Aorta (tissue), 5 donors: ENCODE data around the gene PCBP4. TPM values are rescaled to one million over a fixed set of nuclear protein-coding genes. Genes with fewer than 3 reads are reported as not detected.

Source experiments
- ATAC-seq: fragments of 200-7000 bp; cut with Tn5 transposase; one replicate; pipeline ENCODE4 v1.9.1; 2022; ENCODE audit warnings: moderate library complexity; ENCODE audit not compliant: low FRiP score
- DNase-seq, 2 donors: peaks; one replicate each; pipeline ENCODE4 v3.0.0-alpha.2; 2020
- H3K27ac ChIP-seq, 2 donors: one replicate each; pipeline ENCODE4 v1.5.1; 2013; ENCODE audit warnings: low read length in 2 of 2, mild to moderate bottlenecking in 2 of 2, moderate library complexity in 2 of 2, control low read depth in 1 of 2, inconsistent platforms in 1 of 2, low read depth in 1 of 2
- H3K27me3 ChIP-seq, 2 donors: one replicate each; pipeline ENCODE4 v1.6.1; 2013; ENCODE audit warnings: control low read depth in 1 of 2, low read length in 1 of 2, mild to moderate bottlenecking in 1 of 2, moderate library complexity in 1 of 2; ENCODE audit not compliant: insufficient read depth in 2 of 2, control insufficient read depth in 1 of 2
- H3K36me3 ChIP-seq, 2 donors: one replicate each; pipeline ENCODE4 v1.6.1; 2013; ENCODE audit warnings: control low read depth in 1 of 2, low read length in 1 of 2, mild to moderate bottlenecking in 1 of 2; ENCODE audit not compliant: insufficient read depth in 2 of 2, control insufficient read depth in 1 of 2
- H3K4me1 ChIP-seq, 2 donors: one replicate each; pipeline ENCODE4 v1.6.1; 2013; ENCODE audit warnings: low read length in 2 of 2, control low read depth in 1 of 2, mild to moderate bottlenecking in 1 of 2, moderate library complexity in 1 of 2; ENCODE audit not compliant: insufficient read depth in 2 of 2, control insufficient read depth in 1 of 2
- H3K4me3 ChIP-seq, 2 donors: one replicate each; pipeline ENCODE4 v1.5.1; 2013; ENCODE audit warnings: low read length in 2 of 2, control low read depth in 1 of 2, mild to moderate bottlenecking in 1 of 2
- H3K9me3 ChIP-seq: one replicate; pipeline ENCODE4 v1.6.1; 2013; ENCODE audit warnings: mild to moderate bottlenecking, low read length; ENCODE audit not compliant: control insufficient read depth
- WGBS, 2 donors: extraction: QIAGEN DNeasy Blood & Tissue Kit; methylation state at CpG; one replicate each; pipeline ENCODE4 v1.1.7; 2013; 5-methylcytosine and 5-hydroxymethylcytosine counted together
- intact Hi-C, 2 donors: fragments of 100-400 bp; cut with DNase I; formaldehyde crosslinking; loops; one replicate each; pipeline versions ENCODE4 v1.14.2 to v1.15.0; 2022
- long read RNA-seq, 2 donors: library from polyadenylated mRNA; unstranded; transcript quantifications; one replicate each; pipeline ENCODE4 v2.0.0, GENCODE V29; 2020 to 2021
- polyA plus RNA-seq, 2 donors: library from polyadenylated mRNA; stranded (reverse); fragments of 200-250 nt; gene quantifications; one replicate each; pipeline ENCODE4 v1.2.3, GENCODE V29; 2013
- total RNA-seq, 2 donors: library from RNA; stranded (reverse); fragmentation: NEBNext Ultra II Directional; extraction: Animal tissue kit (Norgen Biotek cat#: 25700); gene quantifications; one replicate each; pipeline ENCODE4 v1.2.1, GENCODE V29; 2021
- donor health status: healthy with polysubstance abuse.
- donor health status: Bipolar disorder and iron deficiency.
- donor health status: DM: no; HTN: no; CAD: no.
- donor health status: DM: no; HTN: no; CAD: no.
- donor health status: DM: yes; HTN: yes; CAD: no.

Gene PCBP4
- 10 to 100 TPM; 58.1 to 63.7 TPM for total RNA-seq
- polyA plus RNA-seq, result 100 to 1,000 TPM in 1 of 2 donors, 10 to 100 TPM in 1; 29.4 to 124 TPM
- long read RNA-seq, donor 1, transcript PCBP4-202 (13 exons, 2,015 nt), result major isoform, 35 of 125 reads
- long read RNA-seq, donor 1, partial matches to known transcripts, result 11 of 125 reads
- long read RNA-seq, donor 1, other reads (novel, unspliced or antisense), result 77 of 125 reads
- long read RNA-seq, donor 2, transcript PCBP4-202 (13 exons, 2,015 nt), result major isoform, 14 of 60 reads
- long read RNA-seq, donor 2, partial matches to known transcripts, result 6 of 60 reads
- long read RNA-seq, donor 2, other reads (novel, unspliced or antisense), result 36 of 60 reads

DNA sequence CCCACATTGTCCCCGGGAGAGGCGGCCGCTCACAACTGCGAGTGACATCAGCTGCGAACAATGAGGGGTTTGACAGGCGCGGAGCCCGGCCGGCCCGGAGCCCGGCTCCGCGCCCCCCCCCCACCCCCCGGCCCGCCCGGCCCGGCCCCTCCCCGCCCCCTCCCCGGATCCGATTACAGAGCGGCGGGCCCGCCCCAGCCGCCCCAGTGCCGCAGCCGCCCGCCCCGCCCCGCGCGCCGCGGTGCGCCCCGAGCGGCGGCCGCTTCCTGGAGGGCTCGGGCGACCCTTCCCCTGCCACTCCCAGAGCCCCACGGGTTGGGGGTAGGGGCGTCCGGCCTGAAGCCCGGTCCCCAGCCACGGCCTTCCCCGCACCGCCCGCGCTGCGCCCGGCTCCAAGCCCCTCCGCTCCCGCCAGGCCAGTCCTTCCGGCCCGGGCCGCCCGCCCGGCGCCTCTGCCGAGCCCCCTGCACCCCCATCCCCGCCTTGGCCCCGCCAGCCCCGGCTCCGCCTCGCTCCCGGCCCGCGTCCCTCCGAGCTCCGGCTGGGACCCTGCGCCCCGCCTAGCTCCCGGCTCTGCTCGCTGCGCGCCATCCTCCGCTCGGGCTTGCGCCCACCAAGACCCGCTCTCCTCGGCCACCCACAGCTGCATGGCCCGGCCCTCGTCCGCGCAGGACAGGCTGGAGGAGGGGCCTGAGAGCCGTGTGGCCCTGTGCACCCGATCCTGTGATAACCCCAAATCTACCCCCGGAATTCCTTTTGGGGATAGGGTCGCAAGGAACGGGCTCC is at the start of gene PCBP4:
TSS of gene PCBP4 (minus strand) at position 71 of the 786 bp plus-strand sequence. CDS start 6,214 bp downstream, outside the sequence.
- 0 to 1% methylated on average over 51 to 90 of the region's 90 CpGs for WGBS, 2 donors
- H3K9me3 ChIP-seq, result no peaks in the 10 kb centered on the region
- no peaks in the 10 kb centered on the region for H3K36me3 ChIP-seq
- intact Hi-C loops, result no loop called here
- no peaks in the 10 kb centered on the region for H3K27me3 ChIP-seq
- H3K4me1 ChIP-seq, result peaks cover 0 to 2% of the 10 kb centered on the region in 2 donors
- H3K4me3 ChIP-seq, result peak within 1 kb of the TSS; percentile 59 to 88
- peak within 1 kb of the TSS; percentile 62 to 83 for H3K27ac ChIP-seq
- ATAC-seq (peak; percentile 65), DNase-seq (peak; percentile 76 to 90)

DNA sequence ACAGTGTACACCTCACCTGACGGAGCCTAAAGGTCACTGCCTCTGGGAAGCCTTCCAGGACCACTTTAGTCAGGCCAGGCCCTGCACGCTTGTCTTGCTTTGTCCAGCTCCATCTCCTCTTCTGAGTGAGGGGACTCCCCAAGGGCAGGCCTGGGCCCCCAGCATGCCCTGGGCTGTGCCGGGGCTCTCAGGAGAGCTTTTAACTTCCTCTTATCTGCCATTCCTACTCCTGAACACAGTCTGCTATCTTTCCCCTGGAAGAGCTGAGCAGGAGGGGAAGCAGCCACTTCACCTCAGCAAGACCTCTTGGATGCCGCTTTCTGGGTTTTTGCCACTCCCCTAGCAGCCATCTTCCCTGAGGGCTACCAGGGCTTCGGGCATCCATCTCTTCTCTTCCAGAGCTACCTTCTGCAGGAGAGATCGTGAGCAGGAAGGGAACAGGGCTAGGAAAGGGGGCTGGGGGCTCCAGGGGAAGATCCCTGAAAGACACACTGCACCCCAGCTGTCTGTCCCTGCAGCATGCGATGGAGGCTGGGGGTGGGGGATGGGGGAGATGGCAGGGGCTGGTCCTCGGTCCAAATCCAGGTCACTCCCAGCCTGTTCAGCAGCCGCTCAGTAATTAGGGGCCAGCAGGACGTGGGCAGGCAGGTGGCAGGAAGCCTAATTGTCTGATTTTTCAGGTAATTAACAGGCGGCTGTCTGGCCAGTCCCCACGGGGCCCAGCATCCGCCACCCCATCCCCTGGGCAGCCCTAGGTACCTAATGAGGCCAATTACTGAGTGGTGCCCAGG is 48.4 kb upstream of the PCBP4 start:
- no peak for ATAC-seq
- Histone ChIP-seq H3K36me3 (no peaks in the 10 kb centered on the region), H3K27me3 (no peaks in the 10 kb centered on the region), H3K9me3 (no peaks in the 10 kb centered on the region), H3K4me3 (no peak overlapping the region), H3K27ac (no peak overlapping the region), H3K4me1 (no peaks in the 10 kb centered on the region)
- intact Hi-C loops, result loop anchor here in 1 of 2 donors (5.0 kb wide), 1 partner anchor 37 kb away; no protein-coding TSS in a partner anchor
- no peak for DNase-seq
- WGBS, 2 donors, result 95 to 97% methylated on average over 13 of the region's 13 CpGs

DNA sequence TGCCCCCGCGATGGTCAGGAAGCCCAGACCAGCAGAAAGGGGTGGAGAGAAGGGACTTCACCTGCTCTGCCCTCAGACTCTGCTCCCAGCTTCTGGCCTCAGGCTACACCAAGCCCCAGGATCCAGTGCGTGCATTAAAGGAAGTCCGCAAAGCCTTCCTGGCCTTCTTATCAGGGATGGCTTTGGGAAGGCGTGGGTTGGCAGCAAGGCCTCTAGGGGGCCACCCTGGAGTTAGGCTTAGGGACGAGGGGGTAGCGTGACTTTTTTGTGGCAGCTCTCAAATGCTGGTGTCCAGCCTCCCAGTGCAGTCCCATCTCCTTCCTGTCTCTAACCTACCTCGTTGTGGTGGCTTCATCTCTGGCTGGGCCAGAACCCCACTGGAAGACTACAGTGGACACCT is 47.4 kb upstream of the PCBP4 start:
- ATAC-seq, result no peak
- Histone ChIP-seq H3K27ac (no peak overlapping the region), H3K4me1 (no peaks in the 10 kb centered on the region), H3K9me3 (no peaks in the 10 kb centered on the region), H3K4me3 (no peak overlapping the region), H3K27me3 (no peaks in the 10 kb centered on the region), H3K36me3 (no peaks in the 10 kb centered on the region)
- intact Hi-C loops, result loop anchor here in 1 of 2 donors (5.0 kb wide), 1 partner anchor 38 kb away; no protein-coding TSS in a partner anchor
- WGBS, 2 donors, result 82 to 87% methylated on average over 8 of the region's 8 CpGs
- no peak for DNase-seq

DNA sequence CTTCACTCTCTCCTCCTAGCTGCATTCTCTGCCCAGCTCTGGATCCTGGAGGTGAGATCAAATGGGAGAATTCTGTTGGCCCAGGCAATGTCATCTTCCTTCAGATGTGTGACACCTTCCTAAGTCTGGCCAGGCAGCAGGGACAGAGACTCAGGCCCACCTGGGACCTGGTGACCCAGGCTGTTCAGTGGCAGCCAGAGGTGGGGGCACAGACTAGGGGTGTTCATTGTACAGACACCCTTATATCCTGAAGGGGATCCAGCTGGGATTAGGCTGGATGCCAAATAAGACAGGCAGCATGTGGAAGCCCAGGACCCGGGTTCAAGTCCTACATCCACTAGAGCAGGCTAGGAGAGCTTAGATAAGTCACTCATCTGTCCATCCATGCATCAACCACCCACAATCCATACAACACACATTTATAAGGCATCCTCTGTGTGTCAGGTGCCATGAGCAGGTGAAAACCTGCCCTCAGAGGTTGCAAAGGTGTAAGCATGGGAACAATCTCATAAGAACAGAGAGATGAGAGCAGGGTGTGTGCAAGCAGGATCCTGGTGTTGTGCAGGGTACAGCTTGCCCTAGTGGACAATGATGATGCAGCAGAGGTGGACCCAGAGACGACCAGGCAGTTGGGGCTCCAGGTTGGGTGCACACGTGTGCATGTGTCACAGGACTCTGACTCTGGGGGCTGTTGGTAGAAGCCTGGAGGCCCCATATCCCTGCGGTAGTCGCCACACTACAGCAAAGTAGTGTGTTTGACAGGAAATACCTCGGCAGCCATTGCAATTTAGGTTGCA is 46.7 kb upstream of the PCBP4 start:
- WGBS, 2 donors, result 83 to 90% methylated on average over 6 of the region's 6 CpGs
- Histone ChIP-seq H3K4me1 (no peaks in the 10 kb centered on the region), H3K4me3 (no peak overlapping the region)

DNA sequence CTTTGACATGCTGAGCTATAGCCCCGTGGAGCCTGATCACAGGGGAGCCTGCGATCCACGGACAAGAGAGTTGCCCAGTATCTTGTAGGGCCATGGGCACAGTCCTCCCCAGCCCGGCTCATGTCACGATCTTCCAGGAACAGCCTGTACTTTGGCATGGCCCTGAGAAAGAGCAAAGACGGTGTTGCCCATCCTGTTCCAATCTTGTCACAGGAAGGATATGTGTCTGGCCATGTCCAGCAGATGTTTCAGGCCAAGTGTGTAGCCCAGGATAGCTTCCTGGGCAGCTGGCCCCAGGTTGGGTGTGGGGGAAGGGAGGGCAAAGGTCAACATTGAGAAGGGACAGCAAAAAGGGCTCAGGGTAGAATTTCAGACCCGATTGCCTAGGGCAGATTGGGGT is 45.4 kb upstream of the PCBP4 start:
- no peaks in the 10 kb centered on the region for H3K4me1 ChIP-seq
- DNase-seq, result no peak
- no peak for ATAC-seq
- WGBS, 2 donors, result 68 to 80% methylated on average over 7 of the region's 7 CpGs
- no peaks in the 10 kb centered on the region for H3K9me3 ChIP-seq
- no peaks in the 10 kb centered on the region for H3K27me3 ChIP-seq
- intact Hi-C loops, result no loop called here
- H3K36me3 ChIP-seq, result no peaks in the 10 kb centered on the region
- no peak overlapping the region for H3K27ac ChIP-seq
- no peak overlapping the region for H3K4me3 ChIP-seq

More for the DNA sequence above, 46.7 kb upstream of the PCBP4 start:
- ATAC-seq, result no peak
- DNase-seq, result no peak
- Histone ChIP-seq H3K27ac (no peak overlapping the region), H3K9me3 (no peaks in the 10 kb centered on the region), H3K27me3 (no peaks in the 10 kb centered on the region), H3K36me3 (no peaks in the 10 kb centered on the region)
- intact Hi-C loops, result no loop called here

DNA sequence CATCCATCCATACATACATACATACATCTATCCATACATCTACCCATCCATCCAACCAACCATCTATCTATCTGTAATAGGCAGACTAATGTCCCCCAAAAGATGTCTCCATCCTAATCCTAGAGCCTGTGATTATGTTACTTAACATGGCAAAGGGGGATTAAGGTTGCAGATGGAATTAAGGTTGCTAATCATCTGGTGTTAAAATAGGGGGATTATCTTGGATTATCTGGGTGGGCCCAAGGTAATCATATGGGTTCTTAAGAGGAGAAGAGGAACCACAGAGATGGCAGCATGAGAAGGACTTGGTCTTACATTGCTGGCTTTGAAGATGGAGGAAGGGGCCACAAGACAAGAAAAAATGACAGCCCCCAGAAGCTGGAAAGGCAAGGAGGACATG is 43.2 kb upstream of the PCBP4 start:
- Histone ChIP-seq H3K4me1 (no peaks in the 10 kb centered on the region), H3K9me3 (no peaks in the 10 kb centered on the region), H3K27ac (no peak overlapping the region), H3K36me3 (no peaks in the 10 kb centered on the region), H3K4me3 (no peak overlapping the region), H3K27me3 (no peaks in the 10 kb centered on the region)
- intact Hi-C loops, result no loop called here
- ATAC-seq (no peak), DNase-seq (no peak)

DNA sequence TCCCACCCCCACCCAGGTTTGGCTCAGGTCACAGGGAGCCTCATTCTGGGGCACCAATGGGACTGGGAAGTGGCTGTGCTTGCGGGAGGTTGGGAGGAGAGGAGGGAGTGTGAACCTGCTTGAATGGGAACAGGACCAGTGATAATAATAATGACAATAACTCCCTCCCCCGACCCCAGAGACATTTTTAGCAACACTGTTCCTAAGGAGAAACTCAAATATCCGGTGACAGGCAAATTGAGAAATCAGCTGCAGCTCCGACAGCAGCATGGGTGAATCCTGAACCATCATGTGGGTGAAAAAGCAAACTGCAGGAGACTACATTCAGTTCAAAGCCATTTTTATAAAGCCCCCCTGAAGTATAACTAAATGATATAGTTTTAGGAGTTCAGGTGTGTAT is 40.0 kb upstream of the PCBP4 start:
- Histone ChIP-seq H3K36me3 (no peaks in the 10 kb centered on the region), H3K4me3 (no peak overlapping the region), H3K27ac (no peak overlapping the region), H3K9me3 (no peaks in the 10 kb centered on the region), H3K27me3 (no peaks in the 10 kb centered on the region), H3K4me1 (no peaks in the 10 kb centered on the region)
- no peak for ATAC-seq
- 41 to 74% methylated on average over 4 of the region's 4 CpGs for WGBS, 2 donors
- DNase-seq, result no peak
- intact Hi-C loops, result loop anchor here in 1 of 2 donors (10.0 kb wide), 1 partner anchor 338 kb away; no protein-coding TSS in a partner anchor

DNA sequence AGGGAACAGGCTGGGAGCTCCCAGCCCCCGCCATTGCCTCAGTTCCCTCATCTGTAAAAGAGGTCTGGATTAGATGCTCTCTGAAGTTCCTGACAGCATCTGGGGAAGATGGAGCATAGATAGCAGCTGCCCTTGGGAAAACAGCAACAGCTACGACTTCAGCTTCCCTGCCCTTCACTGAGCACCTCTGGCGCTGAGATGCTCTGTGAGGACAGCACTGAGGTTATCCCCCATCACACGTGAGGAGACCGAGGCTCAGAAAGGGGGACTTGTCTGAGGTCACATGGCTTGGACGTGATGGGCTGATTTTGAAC is 39.5 kb upstream of the PCBP4 start:
- H3K9me3 ChIP-seq, result no peaks in the 10 kb centered on the region
- WGBS, 2 donors, result 93 to 96% methylated on average over 6 of the region's 6 CpGs
- no peaks in the 10 kb centered on the region for H3K36me3 ChIP-seq
- H3K27me3 ChIP-seq, result no peaks in the 10 kb centered on the region
- no peaks in the 10 kb centered on the region for H3K4me1 ChIP-seq
- ATAC-seq (no peak), DNase-seq (no peak)
- intact Hi-C loops, result loop anchor here in 1 of 2 donors (10.0 kb wide), 1 partner anchor 338 kb away; no protein-coding TSS in a partner anchor
- H3K4me3 ChIP-seq, result no peak overlapping the region
- no peak overlapping the region for H3K27ac ChIP-seq
